ENCODE results near the gene CCNA1. TPM values are rescaled to one million over a fixed set of nuclear protein-coding genes. Genes with fewer than 3 reads are reported as not detected.

CCNA1 gene
- 0.60 to 1.1 TPM (median 0.80 TPM) in 3 replicates for polyA plus RNA-seq
- not detected for polyA plus RNA-seq (2011; ENCODE audit: low read depth)
- 0.71 and 1.3 TPM in 2 replicates for polyA plus RNA-seq (2011; cell fraction: cytosol; rRNA removed)
- polyA plus RNA-seq (2011; cell fraction: nucleus; rRNA removed) = 0.88 and 1.4 TPM in 2 replicates
- polyA plus RNA-seq (2012; ENCODE audit: low replicate concordance) = 0.36 and 0.58 TPM in 2 replicates
- polyA minus RNA-seq = 0.58 to 1.0 TPM (median 0.89 TPM) in 3 replicates
- not detected for polyA minus RNA-seq (2011; cell fraction: cytosol; rRNA and poly(A)+ RNA removed)
- polyA minus RNA-seq (2011; cell fraction: nucleus; rRNA and poly(A)+ RNA removed) = 0.32 TPM in 1 of 2 replicates, not detected in the other

GRCh38 chr13:36432106-36432544 is at the start of gene CCNA1:
CCNA1 (plus strand) TSS chr13:36432495; CDS start chr13:36433057, 562 bp downstream.
- Histone ChIP-seq H3K27me3 (ENCODE audit: control insufficient read depth, extremely low read depth, insufficient read depth, low read length) (peaks cover 36% of the 10 kb centered on the region), H3K27ac (ENCODE audit: control insufficient read depth, insufficient read depth, low read length) (no peak within 1 kb of the TSS), H3K9me3 (ENCODE audit: control insufficient read depth, low read depth, low read length) (no peaks in the 10 kb centered on the region), H3K9me1 (ENCODE audit: control insufficient read depth, extremely low read depth, insufficient read depth, low read length) (no peaks in the 10 kb centered on the region), H3K36me3 (ENCODE audit: control insufficient read depth in 2 of 2, extremely low read depth in 1 of 2, insufficient read depth in 2 of 2, low read length in 2 of 2) (no peaks in the 10 kb centered on the region), H4K20me1 (ENCODE audit: control insufficient read depth, extremely low read depth, insufficient read depth, low read length) (no peaks in the 10 kb centered on the region), H3K9ac (ENCODE audit: control insufficient read depth, extremely low read depth, insufficient read depth, low read length) (peak within 1 kb of the TSS; percentile 24), H3K4me1 (ENCODE audit: control insufficient read depth, extremely low read depth, insufficient read depth, low read length) (peaks cover 17% of the 10 kb centered on the region), H3K79me2 (ENCODE audit: control insufficient read depth, insufficient read depth, low read length) (no peaks in the 10 kb centered on the region), H3K4me2 (ENCODE audit: control insufficient read depth, extremely low read depth, insufficient read depth, low read depth, low read length) (peak within 1 kb of the TSS; percentile 68), H3K4me3 (ENCODE audit: control insufficient read depth in 2 of 3, extremely low read depth in 1 of 3, insufficient read depth in 2 of 3, low read depth in 1 of 3, low read length in 3 of 3) (peak within 1 kb of the TSS; percentile 38 to 63 (median 53)), H2AFZ (ENCODE audit: control insufficient read depth, low read length) (peak within 1 kb of the TSS; percentile 67)
- FAIRE-seq (no peak), DNase-seq (ENCODE audit: low read depth, low spot score) (no peak)
- no peak for TF ChIP-seq CTCF (optimal IDR thresholded peaks at IDR 0.05 in 1 of 3, IDR thresholded peaks at IDR 0.05 in 1 of 3, conservative IDR thresholded peaks at IDR 0.05 in 1 of 3; ENCODE audit: extremely low read depth in 1 of 3, insufficient read depth in 2 of 3, low read length in 3 of 3)
- no peak for TF ChIP-seq EZH2 (IDR thresholded peaks at IDR 0.05; ENCODE audit: low read length)
- dilution Hi-C loops (cut with MboI; ENCODE audit: extremely low pct_ligation_motif_present, low sequenced_read_pairs) = no loop called here

- no peak for TF ChIP-seq EZH2 (IDR thresholded peaks at IDR 0.05; ENCODE audit: low read length)
- TF ChIP-seq CTCF (optimal IDR thresholded peaks at IDR 0.05 in 1 of 3, IDR thresholded peaks at IDR 0.05 in 1 of 3, conservative IDR thresholded peaks at IDR 0.05 in 1 of 3; ENCODE audit: extremely low read depth in 1 of 3, insufficient read depth in 2 of 3, low read length in 3 of 3) = no peak
- no peak for FAIRE-seq
- dilution Hi-C loops (cut with MboI; ENCODE audit: extremely low pct_ligation_motif_present, low sequenced_read_pairs) = no loop called here
- H3K27ac ChIP-seq (ENCODE audit: control insufficient read depth, insufficient read depth, low read length) = no peak overlapping the region
- no peaks in the 10 kb centered on the region for H4K20me1 ChIP-seq (ENCODE audit: control insufficient read depth, extremely low read depth, insufficient read depth, low read length)
- no peaks in the 10 kb centered on the region for H3K9me1 ChIP-seq (ENCODE audit: control insufficient read depth, extremely low read depth, insufficient read depth, low read length)
- no peaks in the 10 kb centered on the region for H3K79me2 ChIP-seq (ENCODE audit: control insufficient read depth, insufficient read depth, low read length)
- H3K4me1 ChIP-seq (ENCODE audit: control insufficient read depth, extremely low read depth, insufficient read depth, low read length) = peaks cover 4% of the 10 kb centered on the region
- H3K36me3 ChIP-seq (ENCODE audit: control insufficient read depth in 2 of 2, extremely low read depth in 1 of 2, insufficient read depth in 2 of 2, low read length in 2 of 2) = no peaks in the 10 kb centered on the region
- H3K9ac ChIP-seq (ENCODE audit: control insufficient read depth, extremely low read depth, insufficient read depth, low read length) = no peak overlapping the region
- no peak overlapping the region for H3K4me2 ChIP-seq (ENCODE audit: control insufficient read depth, extremely low read depth, insufficient read depth, low read depth, low read length)
- no peak overlapping the region for H2AFZ ChIP-seq (ENCODE audit: control insufficient read depth, low read length)
- no peak overlapping the region for H3K4me3 ChIP-seq (ENCODE audit: control insufficient read depth in 2 of 3, extremely low read depth in 1 of 3, insufficient read depth in 2 of 3, low read depth in 1 of 3, low read length in 3 of 3)
- DNase-seq (ENCODE audit: low read depth, low spot score) = no peak
- H3K9me3 ChIP-seq (ENCODE audit: control insufficient read depth, low read depth, low read length) = no peaks in the 10 kb centered on the region
- H3K27me3 ChIP-seq (ENCODE audit: control insufficient read depth, extremely low read depth, insufficient read depth, low read length) = peaks cover 3% of the 10 kb centered on the region
Observed at GRCh38 chr13:36385489-36385888, 46.8 kb upstream of the CCNA1 start.

All from keratinocyte (primary cell).